Activated B cell treated with CpG ODN at 0.5 μM for 24 hours (primary cell): ENCODE results near the gene ARHGAP24. TPM values are rescaled to one million over a fixed set of nuclear protein-coding genes. Genes with fewer than 3 reads are reported as not detected.
A peak's percentile ranks its signal among the peaks of the same experiment; 100 is the strongest.

Experiments
- ATAC-seq: fragments of 200-7000 bp; cut with Tn5 transposase; one replicate; pipeline ENCODE4 v1.10.0; 2021; ENCODE audit warnings: low read depth, mild to moderate bottlenecking, moderate library complexity
- CTCF ChIA-PET: fragments of 350-600 bp; sonication (Branson Sonifier 250); formaldehyde crosslinking; loops from one replicate; lab custom pipeline; 2021; ENCODE audit warnings: antibody characterized with exemption; lab: Charles Lee
- POLR2A ChIA-PET: fragments of 350-600 bp; sonication (Branson Sonifier 250); formaldehyde crosslinking; loops from one replicate; lab custom pipeline; 2021; ENCODE audit warnings: antibody characterized with exemption; lab: Charles Lee
- DNase-seq: peaks from one replicate; pipeline ENCODE4 v3.0.0; 2022
- H3K27ac Mint-ChIP-seq: one replicate; pipeline ENCODE4 v1.8.0; 2020; ENCODE audit warnings: mixed read lengths
- H3K27me3 Mint-ChIP-seq: one replicate; pipeline ENCODE4 v1.8.0; 2021; ENCODE audit warnings: mixed read lengths
- H3K36me3 Mint-ChIP-seq: one replicate; pipeline ENCODE4 v1.8.0; 2021; ENCODE audit warnings: low read depth, mixed read lengths
- H3K4me1 Mint-ChIP-seq: one replicate; pipeline ENCODE4 v1.8.0; 2021; ENCODE audit warnings: mixed read lengths
- H3K4me3 Mint-ChIP-seq: one replicate; pipeline ENCODE4 v1.8.0; 2020; ENCODE audit warnings: mild to moderate bottlenecking, mixed read lengths
- H3K9me3 Mint-ChIP-seq: one replicate; pipeline ENCODE4 v1.8.0; 2020; ENCODE audit warnings: mixed read lengths
- intact Hi-C: fragments of 100-400 bp; cut with micrococcal nuclease; formaldehyde crosslinking; loops from one replicate; pipeline ENCODE4 v1.15.1; 2024
- total RNA-seq: library from RNA; stranded (reverse); gene quantifications from 2 replicates; pipeline ENCODE4 v1.2.3, GENCODE V29; 2022
- TF ChIP-seq, protein P1 (sequence below): fragments of 200-600 bp; IDR thresholded peaks from one replicate; pipeline ENCODE4 v1.8.0; 2022; ENCODE audit warnings: antibody characterized with exemption, mild to moderate bottlenecking

The ARHGAP24 gene
- total RNA-seq, 1 donor from 2014 or later: 231 TPM

DNA sequence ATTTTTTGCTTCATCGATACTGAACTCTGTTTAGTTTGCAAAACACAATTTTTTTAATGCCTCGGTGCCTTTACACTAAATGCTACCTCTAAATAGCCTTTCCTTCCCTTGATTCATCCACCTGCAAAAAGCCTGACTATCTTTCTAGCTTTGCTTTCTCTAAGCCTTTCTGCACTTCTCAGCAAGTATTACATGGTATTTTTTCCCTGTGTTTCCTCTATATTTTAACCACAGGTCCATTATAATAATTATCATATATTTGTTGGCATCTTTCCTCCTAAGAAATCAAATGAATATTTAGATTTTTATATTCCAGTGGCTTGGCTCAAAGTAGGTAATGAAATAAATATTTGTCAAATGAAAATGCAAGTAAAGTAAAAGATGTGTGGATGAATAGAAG lies 196.2 kb downstream of the ARHGAP24 start:
- CTCF ChIA-PET: interaction anchor here (3.2 kb wide), 1 partner anchor 76 kb away, joined by 11 read pairs; no protein-coding TSS in a partner anchor
- intact Hi-C loops: loop anchor here (5.0 kb wide), 1 partner anchor 36 kb away; no protein-coding TSS in a partner anchor
- no peak overlapping the region for H3K4me3 Mint-ChIP-seq

GRCh38 chr4:85672116-85672515 lies 197.2 kb downstream of the ARHGAP24 start:
- H3K4me1 Mint-ChIP-seq: peaks cover 79% of the 10 kb centered on the region
- peak overlapping the region; percentile 17 for H3K4me3 Mint-ChIP-seq
- POLR2A ChIA-PET: interaction anchor here (1.1 kb wide), 1 partner anchor 28 kb away, joined by 4 read pairs; no protein-coding TSS in a partner anchor
- DNase-seq: no peak
- ATAC-seq: no peak
- CTCF ChIA-PET: no interaction called here
- peaks cover 26% of the 10 kb centered on the region for H3K36me3 Mint-ChIP-seq
- no peaks in the 10 kb centered on the region for H3K9me3 Mint-ChIP-seq
- TF ChIP-seq, protein P1, sequence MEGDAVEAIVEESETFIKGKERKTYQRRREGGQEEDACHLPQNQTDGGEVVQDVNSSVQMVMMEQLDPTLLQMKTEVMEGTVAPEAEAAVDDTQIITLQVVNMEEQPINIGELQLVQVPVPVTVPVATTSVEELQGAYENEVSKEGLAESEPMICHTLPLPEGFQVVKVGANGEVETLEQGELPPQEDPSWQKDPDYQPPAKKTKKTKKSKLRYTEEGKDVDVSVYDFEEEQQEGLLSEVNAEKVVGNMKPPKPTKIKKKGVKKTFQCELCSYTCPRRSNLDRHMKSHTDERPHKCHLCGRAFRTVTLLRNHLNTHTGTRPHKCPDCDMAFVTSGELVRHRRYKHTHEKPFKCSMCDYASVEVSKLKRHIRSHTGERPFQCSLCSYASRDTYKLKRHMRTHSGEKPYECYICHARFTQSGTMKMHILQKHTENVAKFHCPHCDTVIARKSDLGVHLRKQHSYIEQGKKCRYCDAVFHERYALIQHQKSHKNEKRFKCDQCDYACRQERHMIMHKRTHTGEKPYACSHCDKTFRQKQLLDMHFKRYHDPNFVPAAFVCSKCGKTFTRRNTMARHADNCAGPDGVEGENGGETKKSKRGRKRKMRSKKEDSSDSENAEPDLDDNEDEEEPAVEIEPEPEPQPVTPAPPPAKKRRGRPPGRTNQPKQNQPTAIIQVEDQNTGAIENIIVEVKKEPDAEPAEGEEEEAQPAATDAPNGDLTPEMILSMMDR: no peak
- H3K27me3 Mint-ChIP-seq: no peaks in the 10 kb centered on the region
- peak overlapping the region; percentile 46 for H3K27ac Mint-ChIP-seq
- intact Hi-C loops: loop anchor here (5.0 kb wide), 1 partner anchor 35 kb away; no protein-coding TSS in a partner anchor

More for the DNA sequence above, 196.2 kb downstream of the ARHGAP24 start:
- Mint-ChIP-seq H3K27me3 (no peaks in the 10 kb centered on the region), H3K36me3 (peaks cover 31% of the 10 kb centered on the region), H3K27ac (no peak overlapping the region), H3K9me3 (no peaks in the 10 kb centered on the region), H3K4me1 (peaks cover 77% of the 10 kb centered on the region)
- ATAC-seq (no peak), DNase-seq (no peak)
- POLR2A ChIA-PET: no interaction called here
- TF ChIP-seq, protein P1: no peak

DNA sequence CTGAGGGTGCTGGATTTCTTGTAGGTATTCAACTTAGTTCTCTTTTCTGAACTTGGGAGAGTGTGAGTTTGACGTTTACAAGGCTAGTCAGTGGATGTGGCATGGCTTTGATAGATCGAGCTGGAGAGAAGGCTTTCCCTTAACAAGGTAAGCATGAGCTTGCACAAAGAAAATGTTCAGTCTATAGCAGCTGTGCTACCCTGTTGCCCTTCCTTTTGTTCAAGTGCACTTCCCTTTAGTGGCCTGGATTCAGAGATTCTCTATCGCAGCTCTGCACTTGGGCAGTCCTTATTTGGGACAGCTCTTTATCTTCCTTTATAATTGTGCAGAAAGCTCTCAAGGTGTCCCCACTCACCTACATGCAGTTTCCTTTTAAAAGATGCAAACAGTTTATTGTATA lies 198.0 kb downstream of the ARHGAP24 start:
- H3K4me1 Mint-ChIP-seq: peaks cover 81% of the 10 kb centered on the region
- CTCF ChIA-PET: interaction anchor here (1.0 kb wide), 1 partner anchor 75 kb away, joined by 3 read pairs; no protein-coding TSS in a partner anchor
- TF ChIP-seq, protein P1: no peak
- intact Hi-C loops: loop anchor here (1.0 to 5.0 kb wide), 2 partner anchors 8 to 34 kb away; no protein-coding TSS in a partner anchor
- H3K27ac Mint-ChIP-seq: peak overlapping the region; percentile 71
- POLR2A ChIA-PET: interaction anchor here (0.7 to 1.9 kb wide), 3 partner anchors 27 to 198 kb away, joined by 3 to 4 read pairs (median 4); partner anchors contain the start of gene ARHGAP24
- ATAC-seq: no peak
- peak overlapping the region; percentile 16 for H3K4me3 Mint-ChIP-seq
- H3K27me3 Mint-ChIP-seq: no peaks in the 10 kb centered on the region
- no peaks in the 10 kb centered on the region for H3K9me3 Mint-ChIP-seq
- H3K36me3 Mint-ChIP-seq: peaks cover 23% of the 10 kb centered on the region
- DNase-seq: no peak

DNA sequence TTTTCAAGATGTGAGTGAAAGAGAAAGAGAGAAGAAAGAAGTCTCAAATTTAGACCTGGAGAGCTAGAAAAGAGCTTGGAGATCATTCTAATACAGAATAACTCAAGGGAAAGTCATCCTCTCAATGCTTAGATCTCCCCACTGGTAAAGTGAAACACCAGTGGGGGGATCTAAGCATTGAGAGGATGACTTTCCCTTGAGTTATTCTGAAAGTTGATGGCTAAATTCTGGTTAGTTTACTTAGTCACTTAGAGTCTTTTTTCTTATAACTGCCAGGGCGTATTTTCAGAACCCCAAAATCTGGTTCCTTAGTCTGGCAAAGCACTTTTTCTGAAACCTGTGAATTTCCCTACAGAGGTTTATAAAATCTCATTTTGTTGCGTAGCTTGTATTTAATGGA lies 198.6 kb downstream of the ARHGAP24 start:
- TF ChIP-seq, protein P1: no peak
- no peak for ATAC-seq
- Mint-ChIP-seq H3K4me1 (peaks cover 81% of the 10 kb centered on the region), H3K9me3 (no peaks in the 10 kb centered on the region), H3K4me3 (no peak overlapping the region), H3K36me3 (peaks cover 19% of the 10 kb centered on the region), H3K27ac (peak overlapping the region; percentile 71), H3K27me3 (no peaks in the 10 kb centered on the region)
- CTCF ChIA-PET: interaction anchor here (1.0 kb wide), 1 partner anchor 74 kb away, joined by 3 read pairs; no protein-coding TSS in a partner anchor
- intact Hi-C loops: loop anchor here (1.0 to 5.0 kb wide), 2 partner anchors 8 to 34 kb away; no protein-coding TSS in a partner anchor
- POLR2A ChIA-PET: interaction anchor here (0.7 to 1.9 kb wide), 3 partner anchors 13 to 199 kb away, joined by 3 to 4 read pairs (median 3); partner anchors contain the start of gene ARHGAP24
- DNase-seq: no peak
